Activated T-cell treated with anti-CD3 and anti-CD28 coated beads, Interleukin-2, amount 50 U/mL, for 48 hours (primary cell): ENCODE measurements around the gene COX8C.
A peak's percentile ranks its signal among the peaks of the same experiment; 100 is the strongest.
"Not testable (repeated sequence)": the region's sequence is repeated elsewhere in the genome, so short reads cannot be mapped to it uniquely, and the experiment has no call there.

Experiments used
- DNase-seq, 2 experiments: peaks; one replicate each; pipeline ENCODE4 v3.0.0-alpha.2; 2020

Gene COX8C

GRCh38 chr14:93322929-93323599 lies 23.9 kb upstream of the COX8C start:
- DNase-seq = no peak

DNA sequence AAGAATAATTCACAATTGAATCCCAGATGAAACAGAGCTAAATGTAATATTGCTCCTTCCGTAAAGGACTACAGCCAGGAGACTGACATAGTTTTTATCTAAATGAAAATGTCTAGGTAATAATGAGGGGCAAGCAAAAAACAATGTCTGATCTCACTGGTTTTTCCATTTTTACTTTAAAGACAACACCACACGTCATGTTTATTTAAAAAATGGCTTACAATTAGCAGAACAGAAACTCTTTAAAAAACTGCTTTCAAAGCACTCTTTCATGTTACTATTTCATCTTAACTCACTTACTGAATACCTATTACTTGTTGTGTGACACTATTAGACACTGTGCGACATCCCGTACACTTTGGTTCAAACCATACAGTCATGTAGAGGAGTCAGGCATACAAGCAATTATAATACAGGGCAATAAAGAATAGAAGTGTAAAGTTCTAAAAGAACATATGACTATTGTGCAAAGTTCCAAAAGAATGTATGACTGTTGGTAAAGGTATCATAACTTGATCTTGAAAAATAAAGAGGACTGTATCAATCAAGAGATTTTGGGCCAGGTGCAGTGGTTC lies 23.3 kb upstream of the COX8C start:
- no peak for DNase-seq

GRCh38 chr14:93326196-93326595 lies 20.8 kb upstream of the COX8C start:
- DNase-seq = no peak

DNA sequence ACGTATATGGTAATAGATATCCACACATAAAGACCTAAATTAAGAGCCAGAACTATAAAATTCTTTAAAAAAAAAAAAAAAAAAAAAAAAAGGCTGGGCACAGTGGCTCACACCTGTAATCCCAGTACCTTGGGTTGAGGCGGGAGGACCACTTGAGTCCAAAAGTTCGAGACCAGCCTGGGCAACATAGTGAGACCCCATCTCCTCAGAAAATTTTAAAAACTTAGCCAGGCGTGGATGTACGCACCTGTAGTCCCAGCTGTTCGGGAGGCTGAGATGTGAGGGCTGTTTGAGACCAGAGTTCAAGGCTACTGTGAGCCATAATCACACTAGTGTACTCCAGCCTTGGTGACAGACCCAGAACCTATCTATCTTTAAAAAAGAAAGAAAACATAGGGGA lies 18.4 kb upstream of the COX8C start:
- DNase-seq = no peak

DNA sequence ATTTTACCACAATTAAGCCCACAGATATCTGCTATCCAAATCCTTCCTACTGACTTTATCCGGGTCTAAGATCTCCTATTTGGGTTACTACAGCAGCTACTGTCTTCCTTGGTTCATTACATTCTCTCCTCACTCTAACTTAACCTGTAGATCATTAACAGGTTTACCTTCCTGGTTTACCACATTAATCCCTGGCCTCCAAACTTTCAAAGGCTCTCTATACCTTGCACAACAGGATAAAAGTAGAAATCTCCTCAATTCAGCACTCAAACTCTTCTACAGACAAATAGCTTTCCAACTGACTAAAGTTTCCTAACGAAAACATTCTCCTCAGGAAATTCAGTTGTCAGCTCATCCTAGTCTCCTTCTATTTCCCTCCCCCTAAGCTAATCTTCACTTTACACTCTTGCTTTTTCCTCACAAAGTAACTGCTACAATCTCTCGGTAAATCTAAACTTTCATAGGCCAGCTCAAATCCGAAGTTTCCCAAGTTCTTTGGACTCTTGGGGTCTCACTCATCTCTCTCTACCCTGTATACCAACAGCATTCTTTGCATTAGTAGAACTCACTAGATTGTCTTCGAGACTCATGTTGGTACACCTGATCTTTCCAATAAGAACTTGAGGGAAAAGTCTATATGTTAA lies 16.9 kb upstream of the COX8C start:
- DNase-seq = no peak

- DNase-seq = no peak
These were observed 16.4 kb upstream of the COX8C start for GRCh38 chr14:93330609-93331000.

DNA sequence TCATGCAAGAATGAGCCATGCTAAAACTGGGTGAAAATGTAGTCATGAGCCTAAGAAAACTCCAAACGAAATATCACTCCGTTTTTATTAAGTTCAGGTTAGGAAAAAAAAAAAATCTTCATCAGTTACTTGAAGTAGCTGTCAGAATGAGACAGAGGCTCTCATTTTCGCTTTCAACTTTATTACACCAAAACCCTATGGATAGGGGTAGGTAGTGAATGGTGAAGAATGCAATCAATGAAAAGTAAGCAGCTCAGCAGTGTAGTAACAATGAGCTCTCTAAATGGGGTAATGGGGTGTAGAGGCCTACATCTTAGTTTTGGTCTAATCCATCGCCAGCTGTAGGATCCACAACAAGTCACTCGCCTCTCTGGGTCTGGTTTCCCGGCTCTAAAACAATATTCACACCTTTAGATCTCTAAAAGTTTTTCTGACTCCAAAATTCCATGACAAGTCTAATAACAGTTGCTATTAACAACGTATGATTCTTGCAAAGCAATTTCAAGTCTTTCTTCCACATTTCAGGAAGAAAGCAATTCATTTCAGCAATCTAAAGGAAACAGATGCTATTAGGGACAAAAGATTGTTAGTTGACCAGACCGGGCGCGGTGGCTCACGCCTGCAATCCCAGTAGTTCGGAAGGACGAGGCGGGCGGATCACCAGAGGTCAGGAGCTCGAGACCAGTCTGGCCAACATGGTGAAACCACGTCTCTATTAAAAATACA lies 15.8 kb upstream of the COX8C start:
- no peak for DNase-seq

GRCh38 chr14:93331728-93332396 lies 15.1 kb upstream of the COX8C start:
- DNase-seq = no peak

- DNase-seq = no peak
These were observed 14.6 kb upstream of the COX8C start for GRCh38 chr14:93332397-93332852.

GRCh38 chr14:93332853-93333630 lies 13.9 kb upstream of the COX8C start, which contains the start of gene BTBD7:
BTBD7 (minus strand) TSS chr14:93333036; CDS start chr14:93296051, 36,985 bp downstream.
- peak; percentile 94 to 96 for DNase-seq

DNA sequence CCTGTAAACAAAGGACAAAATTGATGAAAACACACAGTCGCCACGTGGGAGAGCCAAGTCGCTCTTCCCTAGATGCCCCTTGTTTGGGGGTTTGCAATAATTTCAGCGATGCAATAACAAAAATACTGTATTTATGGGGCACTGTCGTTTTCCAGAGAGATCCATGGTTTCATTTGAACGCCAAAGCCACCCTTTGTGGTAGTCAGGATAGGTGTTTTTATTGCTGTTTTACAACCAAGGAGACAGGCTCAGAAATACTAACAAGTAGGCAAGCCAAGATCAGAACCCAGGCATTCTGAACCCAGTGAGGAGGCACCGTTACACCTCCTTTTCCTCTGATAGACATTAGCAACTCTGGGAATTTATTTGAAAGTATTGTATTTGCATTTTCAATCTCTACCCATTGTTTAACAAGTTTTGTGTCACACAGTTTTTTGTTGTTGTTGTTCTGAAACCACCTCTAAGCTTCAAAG lies 13.3 kb upstream of the COX8C start:
- no peak for DNase-seq

- peak; percentile 32 to 35 for DNase-seq
These were observed 9.7 kb upstream of the COX8C start for GRCh38 chr14:93337143-93337753.

GRCh38 chr14:93337884-93338283 lies 9.1 kb upstream of the COX8C start:
- DNase-seq = no peak

DNA sequence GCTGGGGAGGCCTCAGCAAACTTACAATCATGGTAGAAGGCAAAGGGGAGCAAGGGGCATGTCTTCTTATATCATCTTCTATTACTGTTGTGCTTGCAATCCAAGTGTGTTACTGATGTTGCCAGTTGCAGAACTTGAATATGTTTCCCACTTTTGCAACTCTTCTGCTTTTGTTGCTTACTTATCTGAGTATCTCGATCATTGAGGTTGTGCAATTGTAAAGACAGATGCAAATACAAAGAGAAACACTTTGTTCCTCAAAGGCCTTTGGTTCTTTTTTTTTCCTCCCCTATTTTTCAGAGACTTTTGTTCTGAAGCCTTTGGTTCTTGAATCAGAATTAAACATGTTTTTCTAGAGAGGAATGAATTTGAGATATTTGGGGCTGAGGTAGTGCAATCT lies 3.7 kb upstream of the COX8C start:
- DNase-seq = no peak

DNA sequence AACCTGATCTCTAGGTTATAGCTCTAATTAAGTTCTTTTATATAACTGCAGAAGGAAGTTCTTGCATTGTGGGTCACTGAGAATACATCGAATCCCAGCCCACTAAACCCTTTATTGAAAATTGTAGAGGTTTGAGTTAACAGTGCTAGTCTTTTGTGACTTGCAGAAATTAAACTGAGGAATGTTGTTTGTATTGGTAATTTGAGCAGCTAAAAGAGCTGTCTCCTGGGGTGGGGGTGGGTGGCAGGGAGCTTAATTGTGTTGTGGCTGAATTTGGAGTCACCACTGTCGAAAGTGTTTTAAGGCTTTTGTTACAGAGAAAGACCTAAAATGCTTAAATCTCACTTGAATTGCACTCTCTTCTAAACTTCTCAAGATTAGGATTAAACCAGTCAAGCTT lies 3.2 kb upstream of the COX8C start:
- DNase-seq = no peak

DNA sequence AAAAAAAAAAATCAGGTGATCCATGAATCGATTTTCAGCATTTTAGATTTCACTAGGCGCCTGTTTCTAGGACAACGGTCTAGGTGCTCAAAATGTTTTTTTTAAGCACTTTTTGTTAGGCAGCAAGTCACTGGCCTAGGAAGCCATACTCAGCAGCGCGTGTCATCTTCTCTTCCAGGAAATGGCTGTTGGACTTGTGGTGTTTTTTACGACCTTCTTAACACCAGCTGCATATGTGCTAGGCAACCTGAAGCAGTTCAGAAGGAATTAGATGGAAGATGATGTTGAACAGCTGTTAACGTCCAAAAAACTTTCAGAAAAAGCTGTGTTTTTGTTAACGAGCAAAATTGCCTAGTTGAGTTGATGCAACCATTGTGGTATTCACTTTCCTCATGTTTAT lies 868 bp downstream of the COX8C start:
- DNase-seq = no peak

DNA sequence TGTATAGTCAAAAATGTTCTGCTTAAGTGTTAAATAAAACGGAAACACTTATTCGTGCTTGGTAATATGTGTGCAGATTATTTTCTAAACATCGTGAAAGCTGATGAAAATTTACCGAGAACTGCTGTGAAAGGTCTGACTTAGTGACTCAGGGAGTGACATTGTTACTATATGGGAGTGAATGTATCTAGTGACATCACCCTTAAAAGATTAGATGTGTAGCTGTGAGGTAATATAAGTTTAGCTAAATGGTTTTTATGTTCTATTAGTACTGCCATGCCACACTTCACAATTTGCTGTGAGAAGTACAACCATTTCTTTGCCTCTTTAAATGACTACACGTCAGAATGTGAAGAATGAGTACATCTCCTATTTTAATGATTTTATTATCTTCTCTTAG lies 1.3 kb downstream of the COX8C start:
- DNase-seq = no peak

GRCh38 chr14:93354873-93355272 lies 7.9 kb downstream of the COX8C start:
- DNase-seq = not testable (repeated sequence)

- DNase-seq = no peak
These were observed 22.2 kb downstream of the COX8C start for GRCh38 chr14:93368996-93369712.

DNA sequence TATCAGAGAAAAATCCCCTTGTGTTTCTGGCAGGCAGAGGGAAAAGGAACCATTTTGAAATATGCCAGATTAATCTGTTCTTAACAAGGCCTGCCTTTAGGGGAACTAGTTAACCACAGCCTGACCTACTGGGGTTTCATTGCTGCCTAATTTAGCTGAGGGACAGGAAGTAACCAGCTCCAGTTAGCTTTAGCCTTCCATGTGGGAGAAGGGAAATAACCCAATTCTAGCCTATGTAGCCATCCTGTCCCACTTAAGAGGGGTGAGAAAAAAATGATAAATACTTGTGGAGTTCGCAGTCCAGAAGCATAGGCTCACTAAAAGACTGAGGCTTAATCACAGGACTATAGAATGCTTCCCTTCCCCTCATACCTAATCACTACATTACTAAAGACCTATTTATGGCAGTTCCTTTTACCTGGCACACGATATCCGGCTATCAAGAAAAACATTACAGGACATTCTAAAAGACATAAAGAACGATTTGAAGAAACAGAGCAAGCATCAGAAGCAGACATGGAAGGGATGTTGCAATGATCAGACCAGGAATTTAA lies 22.8 kb downstream of the COX8C start:
- no peak for DNase-seq
